HepG2 (cell line): ENCODE measurements around the gene SIDT1. TPM values are rescaled to one million over a fixed set of nuclear protein-coding genes. Genes with fewer than 3 reads are reported as not detected.

ENCODE experiments used
- ATAC-seq: fragments of 200-7000 bp; cut with Tn5 transposase; 3 replicates; pipeline ENCODE4 v1.9.1; 2020; ENCODE audit warnings: mild to moderate bottlenecking, moderate library complexity
- BruUV-seq: library from RNA; stranded (reverse); fragments of 400-500 nt; replicated peaks from 2 replicates; lab custom pipeline; 2021; lab: Mats Ljungman, UMichigan
- CTCF ChIA-PET: fragments of 300-600 bp; formaldehyde crosslinking; extraction: SDS; loops from one replicate; lab custom pipeline; 2021; ENCODE audit warnings: low total read pairs, inconsistent platforms, low intra/inter-chr PET ratio; lab: Yijun Ruan, JAX
- POLR2A ChIA-PET: fragments of 350-600 bp; sonication (Branson Sonifier 250); formaldehyde crosslinking; loops from one replicate; lab custom pipeline; 2020; ENCODE audit warnings: antibody characterized with exemption, inconsistent platforms; lab: Yijun Ruan, JAX
- DNase-seq: peaks from one replicate; pipeline ENCODE4 v3.0.0-alpha.2; 2015; ENCODE audit warnings: low spot score
- FAIRE-seq: peaks from 3 replicates; lab custom pipeline; 2011; peaks lifted over from hg19 to GRCh38; lab: Jason Lieb, UNC
- H2AFZ ChIP-seq: one replicate; pipeline ENCODE4 v1.6.1; 2011; ENCODE audit warnings: low read length, inconsistent platforms
- H3K27ac ChIP-seq: fragments of 300-600 bp; 3 replicates; pipeline ENCODE4 v1.8.0; 2011; ENCODE audit warnings: mixed run types, mild to moderate bottlenecking, mixed read lengths, low read length, inconsistent platforms; ENCODE audit not compliant: insufficient read depth; ENCODE audit errors: extremely low read length
- H3K27me3 ChIP-seq, 2 experiments: fragments of 200-600 bp in 1 of 2; 2 replicates in 1 of 2; 3 replicates in 1 of 2; pipeline versions ENCODE4 v1.6.0 to v1.8.0; 2011; ENCODE audit warnings: low read length in 2 of 2, mild to moderate bottlenecking in 2 of 2, moderate library complexity in 2 of 2, inconsistent platforms in 1 of 2; ENCODE audit not compliant: insufficient read depth in 2 of 2, control insufficient read depth in 1 of 2
- H3K36me3 ChIP-seq, 2 experiments: fragments of 200-600 bp in 1 of 2; replicated peaks in 1 of 2; 2 replicates in 1 of 2; 3 replicates in 1 of 2; pipeline versions ENCODE4 v1.5.1 to v1.8.0; 2011; ENCODE audit warnings: low read length in 2 of 2, inconsistent platforms in 1 of 2; ENCODE audit not compliant: insufficient read depth in 2 of 2, control insufficient read depth in 1 of 2
- H3K4me1 ChIP-seq: 2 replicates; pipeline ENCODE4 v1.5.1; 2012; ENCODE audit warnings: low read length, inconsistent platforms; ENCODE audit not compliant: insufficient read depth
- H3K4me2 ChIP-seq: 2 replicates; pipeline ENCODE4 v1.6.0; 2011; ENCODE audit warnings: low read depth, low read length, inconsistent platforms
- H3K4me3 ChIP-seq, 3 experiments: fragments of 200-600 bp in 1 of 3; sonication (generic), shearing (Covaris generic) in 1 of 3; replicated peaks in 1 of 3; 2 replicates each; pipeline ENCODE4 v1.5.1; 2011 to 2016; ENCODE audit warnings: low read length in 3 of 3, inconsistent platforms in 2 of 3, low read depth in 2 of 3, mild to moderate bottlenecking in 2 of 3, control low read depth in 1 of 3, mixed read lengths in 1 of 3; ENCODE audit not compliant: insufficient read depth in 1 of 3
- H3K79me2 ChIP-seq: one replicate; pipeline ENCODE4 v1.6.1; 2011; ENCODE audit warnings: low read length, inconsistent platforms; ENCODE audit not compliant: insufficient read depth
- H3K9ac ChIP-seq: 2 replicates; pipeline ENCODE4 v1.6.0; 2011; ENCODE audit warnings: mild to moderate bottlenecking, low read depth, low read length, inconsistent platforms; ENCODE audit not compliant: insufficient read depth
- H3K9me3 ChIP-seq: 2 replicates; pipeline ENCODE4 v1.5.1; 2012; ENCODE audit warnings: mild to moderate bottlenecking, low read length
- H4K20me1 ChIP-seq: 2 replicates; pipeline ENCODE4 v1.6.0; 2011; ENCODE audit warnings: inconsistent platforms, mild to moderate bottlenecking, low read length, moderate library complexity; ENCODE audit not compliant: insufficient read depth
- CREB3 ChIP-seq: sonication (generic); formaldehyde crosslinking; IDR thresholded peaks from 2 replicates; pipeline ENCODE4 v1.5.0; 2020; ENCODE audit warnings: missing genetic modification reagents
- HINFP ChIP-seq: sonication (generic); formaldehyde crosslinking; IDR thresholded peaks from 2 replicates; pipeline ENCODE4 v1.4.0; 2020; ENCODE audit warnings: low read depth, mild to moderate bottlenecking, missing genetic modification reagents
- HNRNPLL ChIP-seq: fragments of 200-400 bp; formaldehyde crosslinking; IDR thresholded peaks from 2 replicates; pipeline ENCODE4 v1.6.1; 2017; ENCODE audit warnings: mild to moderate bottlenecking, low read depth, low read length; ENCODE audit not compliant: poor library complexity, severe bottlenecking
- MIER2 ChIP-seq: IDR thresholded peaks from 2 replicates; pipeline ENCODE4 v1.6.1; 2016; ENCODE audit warnings: missing biosample characterization, missing genetic modification reagents
- PHF20 ChIP-seq: sonication (generic); formaldehyde crosslinking; IDR thresholded peaks from 2 replicates; pipeline ENCODE4 v1.5.0; 2020; ENCODE audit warnings: mild to moderate bottlenecking, missing genetic modification reagents
- RFXANK ChIP-seq: IDR thresholded peaks from 2 replicates; pipeline ENCODE4 v1.6.1; 2016
- XBP1 ChIP-seq: sonication (generic); formaldehyde crosslinking; IDR thresholded peaks from 2 replicates; pipeline ENCODE4 v1.5.0; 2020; ENCODE audit warnings: missing genetic modification reagents
- XRCC5 ChIP-seq: fragments of 200-400 bp; formaldehyde crosslinking; optimal IDR thresholded peaks from 2 replicates; pipeline ENCODE3; 2017; ENCODE audit warnings: mild to moderate bottlenecking, low read length
- ZFP36 ChIP-seq: fragments of 150-350 bp; IDR thresholded peaks from 2 replicates; pipeline ENCODE4 v1.6.1; 2018; ENCODE audit warnings: borderline replicate concordance, low read length, low read depth; ENCODE audit not compliant: partially characterized antibody
- ZKSCAN1 ChIP-seq: fragments of 150-350 bp; IDR thresholded peaks from 2 replicates; pipeline ENCODE4 v1.6.1; 2014; ENCODE audit warnings: low read length
- ZNF263 ChIP-seq: sonication (generic); formaldehyde crosslinking; IDR thresholded peaks from 2 replicates; pipeline ENCODE4 v1.4.0; 2020; ENCODE audit warnings: missing genetic modification reagents
- ZNF367 ChIP-seq: sonication (generic); formaldehyde crosslinking; IDR thresholded peaks from 2 replicates; pipeline ENCODE4 v1.4.0; 2020; ENCODE audit warnings: missing genetic modification reagents, borderline replicate concordance
- ZNF512 ChIP-seq: sonication (generic); formaldehyde crosslinking; IDR thresholded peaks from 2 replicates; pipeline ENCODE4 v1.4.0; 2020; ENCODE audit warnings: mild to moderate bottlenecking, missing genetic modification reagents
- ZNF616 ChIP-seq: sonication (generic); formaldehyde crosslinking; IDR thresholded peaks from 2 replicates; pipeline ENCODE4 v1.5.0; 2020; ENCODE audit warnings: low read depth, mild to moderate bottlenecking, missing genetic modification reagents
- ZNF703 ChIP-seq: sonication (generic); formaldehyde crosslinking; IDR thresholded peaks from 2 replicates; pipeline ENCODE4 v1.5.1; 2020; ENCODE audit warnings: missing genetic modification reagents, mild to moderate bottlenecking, moderate library complexity, borderline replicate concordance
- ZZZ3 ChIP-seq: sonication (generic); formaldehyde crosslinking; IDR thresholded peaks from 2 replicates; pipeline ENCODE4 v1.4.0; 2020; ENCODE audit warnings: missing genetic modification reagents, mild to moderate bottlenecking, borderline replicate concordance
- WGBS: methylation state at CpG from one replicate; pipeline ENCODE4 v1.1.6; 2017; ENCODE audit warnings: low lambda C conversion rate; 5-methylcytosine and 5-hydroxymethylcytosine counted together
- in situ Hi-C: cut with HindIII; loops from 2 replicates; pipeline ENCODE4 v1.10.0; 2017; ENCODE audit warnings: low pct_unique_long_range_greater_than_20kb; ENCODE audit not compliant: extremely low pct_ligation_motif_present
- intact Hi-C: fragments of 100-400 bp; cut with micrococcal nuclease; formaldehyde crosslinking; loops from one replicate; pipeline ENCODE4 v1.10.0; 2022; ENCODE audit not compliant: unreplicated experiment
- polyA plus RNA-seq, 8 experiments: library from polyadenylated mRNA; depleted of rRNA in 3 of 8; stranded (reverse) in 7 of 8; unstranded in 1 of 8; fragments of >200 nt; fragmentation: Illumina TruSeq in 4 of 8; extraction: Trizol in 4 of 8; gene quantifications; 2 replicates each; pipeline versions ENCODE4 v1.2.1 to v1.2.3, GENCODE V29; 2011 to 2016; ENCODE audit warnings: low read depth in 4 of 8, missing spikeins in 1 of 8, mixed read lengths in 1 of 8; ENCODE audit not compliant: insufficient read depth in 1 of 8
- total RNA-seq, 5 experiments: library from RNA; depleted of rRNA; stranded (reverse); fragments of >200 nt; fragmentation: Illumina TruSeq; extraction: Trizol; gene quantifications; 2 replicates each; pipeline ENCODE4 v1.2.3, GENCODE V29; 2016; ENCODE audit warnings: low read depth in 1 of 5

SIDT1 gene
- total and polyA plus RNA-seq, 2 of the 13 experiments (the other 11 are each of a cell fraction or from before 2014, with no cell fraction given), result 0.07 TPM

GRCh38 chr3:113668015-113668414 lies 135.7 kb downstream of the SIDT1 start:
- no peaks in the 10 kb centered on the region for H3K27me3 ChIP-seq
- 0 out of 5 replicates have a peak, but pooled peaks cover 2 to 7% of the 10 kb centered on the region in 2 experiments for H3K36me3 ChIP-seq
- CTCF ChIA-PET, result no interaction called here
- ATAC-seq, result no peak
- WGBS, result 100% methylated on average over 4 of the region's 4 CpGs
- POLR2A ChIA-PET, result no interaction called here
- intact Hi-C loops, result no loop called here
- H3K9me3 ChIP-seq, result no peaks in the 10 kb centered on the region
- H4K20me1 ChIP-seq, result no peaks in the 10 kb centered on the region
- no peak for TF ChIP-seq HNRNPLL
- no peak for TF ChIP-seq MIER2 (CRISPR knock-in tag)
- TF ChIP-seq ZFP36, result no peak
- no peak for TF ChIP-seq ZNF616 (CRISPR knock-in tag)
- TF ChIP-seq CREB3, result no peak
- TF ChIP-seq XRCC5, result no peak
- no peak for TF ChIP-seq ZNF512 (CRISPR knock-in tag)
- no peak for TF ChIP-seq RFXANK (CRISPR knock-in tag)
- no peak for TF ChIP-seq ZNF263 (CRISPR knock-in tag)
- no peak for TF ChIP-seq ZNF367
- no peak for TF ChIP-seq ZNF703 (CRISPR knock-in tag)
- no peak for TF ChIP-seq PHF20 (CRISPR knock-in tag)
- TF ChIP-seq ZZZ3, result no peak
- TF ChIP-seq XBP1 (CRISPR knock-in tag), result no peak
- no peak for TF ChIP-seq ZKSCAN1
- no peak for TF ChIP-seq HINFP (CRISPR knock-in tag)
- TF ChIP-seq, all 625 proteins: peak for 0
- in situ Hi-C loops, result no loop called here
- peaks cover 26% of the 10 kb centered on the region for H3K4me1 ChIP-seq
- no TSS peak for BruUV-seq
- no peaks in the 10 kb centered on the region for H3K79me2 ChIP-seq
- H3K27ac ChIP-seq, result no peak overlapping the region
- no peak overlapping the region for H3K4me2 ChIP-seq
- H3K9ac ChIP-seq, result no peak overlapping the region
- H3K4me3 ChIP-seq, result no peak overlapping the region
- H2AFZ ChIP-seq, result no peak overlapping the region
- no peak for FAIRE-seq
- DNase-seq, result no peak
